ENCODE data around the gene NOSTRIN.
"Not testable (repeated sequence)": the region's sequence is repeated elsewhere in the genome, so short reads cannot be mapped to it uniquely, and the experiment has no call there.

DNA sequence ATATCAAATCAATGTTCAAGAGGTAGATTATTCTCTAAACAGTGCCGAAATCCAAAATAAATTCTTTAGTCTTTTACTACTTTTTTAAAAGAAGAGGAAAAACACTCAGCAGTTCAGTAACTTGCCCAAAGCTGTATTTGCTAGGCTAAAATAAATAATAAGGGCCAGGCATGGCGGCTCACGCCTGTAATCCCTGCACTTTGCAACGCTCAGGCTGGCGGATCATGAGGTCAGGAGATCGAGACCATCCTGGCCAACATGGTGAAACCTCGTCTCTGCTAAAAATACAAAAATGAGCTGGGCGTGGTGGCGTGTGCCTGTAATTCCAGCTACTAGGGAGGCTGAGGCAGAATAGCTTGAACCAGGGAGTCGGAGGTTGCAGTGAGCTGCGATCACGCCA, 79.7 kb downstream of the NOSTRIN start:
- TF ChIP-seq, protein P1, sequence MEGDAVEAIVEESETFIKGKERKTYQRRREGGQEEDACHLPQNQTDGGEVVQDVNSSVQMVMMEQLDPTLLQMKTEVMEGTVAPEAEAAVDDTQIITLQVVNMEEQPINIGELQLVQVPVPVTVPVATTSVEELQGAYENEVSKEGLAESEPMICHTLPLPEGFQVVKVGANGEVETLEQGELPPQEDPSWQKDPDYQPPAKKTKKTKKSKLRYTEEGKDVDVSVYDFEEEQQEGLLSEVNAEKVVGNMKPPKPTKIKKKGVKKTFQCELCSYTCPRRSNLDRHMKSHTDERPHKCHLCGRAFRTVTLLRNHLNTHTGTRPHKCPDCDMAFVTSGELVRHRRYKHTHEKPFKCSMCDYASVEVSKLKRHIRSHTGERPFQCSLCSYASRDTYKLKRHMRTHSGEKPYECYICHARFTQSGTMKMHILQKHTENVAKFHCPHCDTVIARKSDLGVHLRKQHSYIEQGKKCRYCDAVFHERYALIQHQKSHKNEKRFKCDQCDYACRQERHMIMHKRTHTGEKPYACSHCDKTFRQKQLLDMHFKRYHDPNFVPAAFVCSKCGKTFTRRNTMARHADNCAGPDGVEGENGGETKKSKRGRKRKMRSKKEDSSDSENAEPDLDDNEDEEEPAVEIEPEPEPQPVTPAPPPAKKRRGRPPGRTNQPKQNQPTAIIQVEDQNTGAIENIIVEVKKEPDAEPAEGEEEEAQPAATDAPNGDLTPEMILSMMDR (IDR thresholded peaks at IDR 0.05), result not testable (repeated sequence)
- TF ChIP-seq POLR2A (IDR thresholded peaks at IDR 0.05), result not testable (repeated sequence)
